Keratinocyte (primary cell): ENCODE results near the gene FOXN1. TPM values are rescaled to one million over a fixed set of nuclear protein-coding genes. Genes with fewer than 3 reads are reported as not detected.

Experiments
- DNase-seq: peaks from one replicate; pipeline ENCODE4 v3.0.0-alpha.2; 2011; ENCODE audit warnings: low read depth, missing footprints, low spot score
- FAIRE-seq: peaks from 2 replicates; lab custom pipeline; 2011; peaks lifted over from hg19 to GRCh38; lab: Jason Lieb, UNC
- H2AFZ ChIP-seq: 2 replicates; pipeline ENCODE4 v1.6.0; 2012; ENCODE audit warnings: low read length, control low read depth, inconsistent platforms; ENCODE audit not compliant: control insufficient read depth
- H3K27ac ChIP-seq: 2 replicates; pipeline ENCODE4 v1.5.1; 2011; ENCODE audit warnings: low read length; ENCODE audit not compliant: control insufficient read depth, insufficient read depth
- H3K27me3 ChIP-seq: 3 replicates; pipeline ENCODE4 v1.6.0; 2011; ENCODE audit warnings: low read length; ENCODE audit not compliant: control insufficient read depth, insufficient read depth; ENCODE audit errors: extremely low read depth
- H3K36me3 ChIP-seq, 2 experiments: 2 replicates in 1 of 2; 3 replicates in 1 of 2; pipeline ENCODE4 v1.5.1; 2011; ENCODE audit warnings: low read length in 2 of 2, mild to moderate bottlenecking in 1 of 2; ENCODE audit not compliant: control insufficient read depth in 2 of 2, insufficient read depth in 2 of 2; ENCODE audit errors: extremely low read depth in 1 of 2
- H3K4me1 ChIP-seq: 3 replicates; pipeline ENCODE4 v1.5.1; 2011; ENCODE audit warnings: low read length; ENCODE audit not compliant: control insufficient read depth, insufficient read depth; ENCODE audit errors: extremely low read depth
- H3K4me2 ChIP-seq: 3 replicates; pipeline ENCODE4 v1.6.0; 2011; ENCODE audit warnings: low read depth, low read length; ENCODE audit not compliant: control insufficient read depth, insufficient read depth; ENCODE audit errors: extremely low read depth
- H3K4me3 ChIP-seq, 3 experiments: fragments of 200-600 bp in 1 of 3; sonication (generic) in 1 of 3; 2 replicates in 2 of 3; 3 replicates in 1 of 3; pipeline ENCODE4 v1.5.1; 2011 to 2016; ENCODE audit warnings: low read length in 3 of 3, mild to moderate bottlenecking in 3 of 3, control low read depth in 2 of 3, inconsistent platforms in 1 of 3, low read depth in 1 of 3, mixed read lengths in 1 of 3, mixed run types in 1 of 3, moderate library complexity in 1 of 3; ENCODE audit not compliant: control insufficient read depth in 2 of 3, insufficient read depth in 2 of 3; ENCODE audit errors: extremely low read depth in 1 of 3
- H3K79me2 ChIP-seq: 2 replicates; pipeline ENCODE4 v1.6.0; 2012; ENCODE audit warnings: low read length; ENCODE audit not compliant: control insufficient read depth, insufficient read depth
- H3K9ac ChIP-seq: 3 replicates; pipeline ENCODE4 v1.6.0; 2011; ENCODE audit warnings: low read length; ENCODE audit not compliant: control insufficient read depth, insufficient read depth; ENCODE audit errors: extremely low read depth
- H3K9me1 ChIP-seq: 3 replicates; pipeline ENCODE4 v1.6.0; 2011; ENCODE audit warnings: low read length; ENCODE audit not compliant: control insufficient read depth, insufficient read depth; ENCODE audit errors: extremely low read depth
- H3K9me3 ChIP-seq: 2 replicates; pipeline ENCODE4 v1.5.1; 2012; ENCODE audit warnings: low read depth, low read length; ENCODE audit not compliant: control insufficient read depth
- H4K20me1 ChIP-seq: 3 replicates; pipeline ENCODE4 v1.6.0; 2011; ENCODE audit warnings: low read length; ENCODE audit not compliant: control insufficient read depth, insufficient read depth; ENCODE audit errors: extremely low read depth
- CTCF ChIP-seq, 3 experiments: IDR thresholded peaks in 1 of 3; conservative IDR thresholded peaks in 1 of 3; optimal IDR thresholded peaks in 1 of 3; 2 replicates in 2 of 3; 3 replicates in 1 of 3; pipeline versions ENCODE3 to v1.5.1; 2011; ENCODE audit warnings: low read length in 3 of 3, mild to moderate bottlenecking in 3 of 3, moderate library complexity in 2 of 3, control low read depth in 1 of 3, inconsistent platforms in 1 of 3; ENCODE audit not compliant: insufficient read depth in 2 of 3; ENCODE audit errors: extremely low read depth in 1 of 3
- EZH2 ChIP-seq: IDR thresholded peaks from one replicate; pipeline ENCODE4 v1.6.1; 2012; ENCODE audit warnings: inconsistent platforms, mild to moderate bottlenecking, low read length, moderate library complexity
- dilution Hi-C: fragments of 300-500 bp; cut with MboI; formaldehyde crosslinking; loops from one replicate; pipeline ENCODE4 v1.7.0; 2020; ENCODE audit warnings: low sequenced_read_pairs; ENCODE audit not compliant: extremely low pct_ligation_motif_present
- polyA plus RNA-seq, 5 experiments: library from polyadenylated mRNA; depleted of rRNA in 3 of 5; stranded (reverse) in 3 of 5; stranded (forward) in 1 of 5; unstranded in 1 of 5; fragments of >200 nt; gene quantifications; 1 replicate in 1 of 5; 2 replicates in 3 of 5; 3 replicates in 1 of 5; pipeline versions ENCODE4 v1.2.1 to v1.2.3, GENCODE V29; 2011 to 2012; ENCODE audit warnings: missing spikeins in 2 of 5, low read depth in 1 of 5, low replicate concordance in 1 of 5

FOXN1 gene
- polyA plus RNA-seq, 1 donor (not counting 4 experiments of a cell fraction or from before 2014, with no cell fraction given), result 0.29 TPM

GRCh38 chr17:28573966-28574480 lies 67.9 kb downstream of the FOXN1 start:
- TF ChIP-seq CTCF (optimal IDR thresholded peaks at IDR 0.05 in 1 of 3, IDR thresholded peaks at IDR 0.05 in 1 of 3, conservative IDR thresholded peaks at IDR 0.05 in 1 of 3; ENCODE audit: extremely low read depth in 1 of 3, insufficient read depth in 2 of 3, low read length in 3 of 3), result no peak
- TF ChIP-seq EZH2, result no peak
- dilution Hi-C loops, result no loop called here
- Histone ChIP-seq H3K4me1 (peaks cover 21% of the 10 kb centered on the region), H4K20me1 (no peaks in the 10 kb centered on the region), H3K4me3 (no peak overlapping the region), H3K27me3 (no peaks in the 10 kb centered on the region), H3K9me3 (no peaks in the 10 kb centered on the region), H3K27ac (no peak overlapping the region), H3K79me2 (peaks cover 13% of the 10 kb centered on the region), H3K4me2 (no peak overlapping the region), H3K9ac (no peak overlapping the region), H2AFZ (no peak overlapping the region), H3K9me1 (no peaks in the 10 kb centered on the region), H3K36me3 (peaks cover 12 to 18% of the 10 kb centered on the region in 2 experiments)
- FAIRE-seq, result no peak
- no peak for DNase-seq

- Histone ChIP-seq H3K79me2 (peaks cover 13% of the 10 kb centered on the region), H3K4me1 (peaks cover 21% of the 10 kb centered on the region), H3K36me3 (peaks cover 12 to 20% of the 10 kb centered on the region in 2 experiments), H2AFZ (no peak overlapping the region), H3K4me2 (no peak overlapping the region), H4K20me1 (no peaks in the 10 kb centered on the region), H3K4me3 (no peak overlapping the region), H3K9me3 (no peaks in the 10 kb centered on the region), H3K27me3 (no peaks in the 10 kb centered on the region), H3K9me1 (no peaks in the 10 kb centered on the region), H3K27ac (no peak overlapping the region), H3K9ac (no peak overlapping the region)
- dilution Hi-C loops, result no loop called here
- TF ChIP-seq EZH2 (no peak), CTCF (optimal IDR thresholded peaks at IDR 0.05 in 1 of 3, IDR thresholded peaks at IDR 0.05 in 1 of 3, conservative IDR thresholded peaks at IDR 0.05 in 1 of 3; ENCODE audit: extremely low read depth in 1 of 3, insufficient read depth in 2 of 3, low read length in 3 of 3) (peak in 2 of 3 experiments; percentile 22 to 39)
- FAIRE-seq, result no peak
- no peak for DNase-seq
These were observed 68.4 kb downstream of the FOXN1 start for GRCh38 chr17:28574526-28574925.
